PC-3 (cell line): ENCODE measurements around the gene RGS11. TPM values are rescaled to one million over a fixed set of nuclear protein-coding genes. Genes with fewer than 3 reads are reported as not detected.

Experiments
- ATAC-seq: fragments of 200-7000 bp; cut with Tn5 transposase; 2 replicates; pipeline ENCODE4 v1.9.1; 2020; ENCODE audit warnings: mild to moderate bottlenecking, moderate library complexity
- BruUV-seq: library from RNA; stranded (reverse); fragments of 400-500 nt; replicated peaks from 2 replicates; lab custom pipeline; 2021; lab: Mats Ljungman, UMichigan
- CTCF ChIA-PET: fragments of 300-600 bp; sonication (Branson Sonifier 250); formaldehyde crosslinking; loops from one replicate; lab custom pipeline; 2022; ENCODE audit warnings: antibody characterized with exemption; lab: Charles Lee
- POLR2A ChIA-PET: fragments of 300-600 bp; sonication (Branson Sonifier 250); formaldehyde crosslinking; loops from one replicate; lab custom pipeline; 2022; ENCODE audit warnings: antibody characterized with exemption; ENCODE audit not compliant: unreplicated experiment; lab: Charles Lee
- DNase-seq: peaks from one replicate; pipeline ENCODE4 v3.0.0-alpha.2; 2015
- H2AFZ ChIP-seq: fragments of 300-600 bp; sonication (generic); 2 replicates; pipeline ENCODE4 v1.6.0; 2016; ENCODE audit warnings: antibody characterized with exemption, low read length
- H3F3A ChIP-seq: fragments of 300-600 bp; sonication (generic); one replicate; pipeline ENCODE4 v1.6.0; 2017; ENCODE audit warnings: antibody characterized with exemption, low read length, control low read depth, mild to moderate bottlenecking; ENCODE audit not compliant: unreplicated experiment
- H3K27ac ChIP-seq: fragments of 300-600 bp; sonication (generic); 2 replicates; pipeline ENCODE4 v1.5.1; 2016; ENCODE audit warnings: mild to moderate bottlenecking, low read length
- H3K27me3 ChIP-seq: fragments of 300-600 bp; sonication (generic); 2 replicates; pipeline ENCODE4 v1.6.1; 2016; ENCODE audit warnings: low read length, mixed read lengths
- H3K36me3 ChIP-seq: fragments of 300-600 bp; sonication (generic); 2 replicates; pipeline ENCODE4 v1.6.1; 2016; ENCODE audit warnings: low read depth, mixed run types, low read length, mixed read lengths
- H3K4me1 ChIP-seq: fragments of 300-600 bp; sonication (generic); 2 replicates; pipeline ENCODE4 v1.5.1; 2016; ENCODE audit warnings: low read length; ENCODE audit not compliant: insufficient read depth
- H3K4me2 ChIP-seq: fragments of 300-600 bp; sonication (generic); 2 replicates; pipeline ENCODE4 v1.6.0; 2016; ENCODE audit warnings: low read length
- H3K4me3 ChIP-seq: fragments of 300-600 bp; sonication (generic); 2 replicates; pipeline ENCODE4 v1.5.1; 2016; ENCODE audit warnings: mild to moderate bottlenecking, low read length, mixed read lengths
- H3K79me2 ChIP-seq: fragments of 300-600 bp; sonication (generic); 2 replicates; pipeline ENCODE4 v1.6.1; 2017; ENCODE audit warnings: low read length, mixed read lengths
- H3K9ac ChIP-seq: fragments of 300-600 bp; sonication (generic); 2 replicates; pipeline ENCODE4 v1.6.0; 2016; ENCODE audit warnings: mild to moderate bottlenecking, low read length
- H3K9me2 ChIP-seq: fragments of 300-600 bp; sonication (generic); replicated peaks from 2 replicates; pipeline ENCODE4 v1.6.1; 2016; ENCODE audit warnings: mixed run types, low read length, mixed read lengths
- H3K9me3 ChIP-seq: fragments of 300-600 bp; sonication (generic); 2 replicates; pipeline ENCODE4 v1.6.1; 2016; ENCODE audit warnings: low read length, mixed read lengths
- H4K20me1 ChIP-seq: fragments of 300-600 bp; sonication (generic); 2 replicates; pipeline ENCODE4 v1.6.1; 2016; ENCODE audit warnings: low read length, mixed read lengths
- CTCF ChIP-seq: fragments of 300-600 bp; sonication (generic); conservative IDR thresholded peaks from 2 replicates; pipeline ENCODE4 v1.5.1; 2017; ENCODE audit warnings: antibody characterized with exemption, low read depth, mild to moderate bottlenecking, low read length
- EZH2 ChIP-seq: fragments of 300-600 bp; sonication (generic); IDR thresholded peaks from one replicate; pipeline ENCODE4 v1.6.1; 2017; ENCODE audit warnings: antibody characterized with exemption, mild to moderate bottlenecking, low read length; ENCODE audit not compliant: unreplicated experiment
- EZH2phosphoT487 ChIP-seq: fragments of 300-600 bp; sonication (generic); IDR thresholded peaks from 2 replicates; pipeline ENCODE4 v1.6.1; 2018; ENCODE audit warnings: mild to moderate bottlenecking, antibody characterized with exemption, low read length, borderline replicate concordance
- intact Hi-C: fragments of 100-400 bp; cut with micrococcal nuclease; formaldehyde crosslinking; loops from 2 replicates; pipeline ENCODE4 v1.9.0; 2023
- total RNA-seq: library from RNA; depleted of rRNA; stranded (reverse); fragments of >200 nt; gene quantifications from 2 replicates; pipeline ENCODE4 v1.2.3, GENCODE V29; 2014

The RGS11 gene
- total RNA-seq, 1 experiment from 2014 or later: 1.2 TPM

DNA sequence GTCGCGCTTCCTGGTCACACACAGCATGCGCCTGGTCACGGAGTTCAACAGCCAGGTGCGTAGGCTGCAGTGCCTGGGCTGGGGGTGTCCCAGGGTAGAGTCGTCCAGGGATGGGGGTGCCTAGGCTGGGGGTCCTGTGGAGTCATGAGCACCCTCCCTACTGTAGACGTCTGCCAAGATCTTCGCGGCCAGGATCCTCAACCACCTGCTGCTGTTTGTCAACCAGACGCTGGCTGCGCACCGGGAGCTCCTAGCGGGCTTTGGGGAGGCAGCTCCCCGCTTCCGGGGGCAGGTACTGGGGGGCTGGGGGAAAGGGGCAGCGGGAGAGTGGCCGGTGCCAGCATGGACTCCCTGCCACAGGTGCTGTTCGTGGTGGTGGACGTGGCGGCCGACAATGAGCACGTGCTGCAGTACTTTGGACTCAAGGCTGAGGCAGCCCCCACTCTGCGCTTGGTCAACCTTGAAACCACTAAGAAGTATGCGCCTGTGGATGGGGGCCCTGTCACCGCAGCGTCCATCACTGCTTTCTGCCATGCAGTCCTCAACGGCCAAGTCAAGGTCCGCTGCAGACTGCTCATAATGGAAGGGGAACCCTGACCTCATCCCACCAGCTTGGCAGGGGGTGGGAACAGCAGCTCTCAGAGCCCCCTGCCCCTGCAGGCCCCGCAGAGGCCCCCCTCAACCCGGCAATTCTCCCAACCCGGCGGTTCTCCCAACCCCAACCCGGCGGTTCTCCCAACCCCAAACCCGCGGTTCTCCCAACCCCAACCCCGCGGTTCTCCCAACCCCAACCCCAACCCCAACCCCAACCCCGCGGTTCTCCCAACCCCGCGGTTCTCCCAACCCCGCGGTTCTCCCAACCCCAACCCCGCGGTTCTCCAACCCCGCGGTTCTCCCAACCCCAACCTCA, 9.7 kb upstream of the RGS11 start:
- intact Hi-C loops: no loop called here
- Histone ChIP-seq H3K4me3 (no peak overlapping the region), H3K27ac (no peak overlapping the region), H2AFZ (no peak overlapping the region), H3K4me1 (no peaks in the 10 kb centered on the region), H3K79me2 (no peaks in the 10 kb centered on the region), H3K9me3 (no peaks in the 10 kb centered on the region), H3K27me3 (peaks cover 11% of the 10 kb centered on the region), H3F3A (no peaks in the 10 kb centered on the region), H3K9ac (no peak overlapping the region), H3K9me2 (no peaks in the 10 kb centered on the region), H4K20me1 (no peaks in the 10 kb centered on the region), H3K36me3 (no peaks in the 10 kb centered on the region; the same call in 1 of the 2 replicates), H3K4me2 (no peak overlapping the region)
- ChIA-PET CTCF (no interaction called here), POLR2A (no interaction called here)
- TF ChIP-seq EZH2 (no peak), EZH2phosphoT487 (no peak), CTCF (no peak)
- DNase-seq (no peak), ATAC-seq (no peak)
- no TSS peak for BruUV-seq

GRCh38 chr16:284204-285120, 8.7 kb upstream of the RGS11 start:
- intact Hi-C loops: no loop called here
- Histone ChIP-seq H3K4me2 (no peak overlapping the region), H3F3A (no peaks in the 10 kb centered on the region), H2AFZ (no peak overlapping the region), H3K9me2 (no peaks in the 10 kb centered on the region), H3K27me3 (peaks cover 11% of the 10 kb centered on the region), H3K4me3 (no peak overlapping the region), H3K36me3 (no peaks in the 10 kb centered on the region; the same call in 1 of the 2 replicates), H3K9me3 (no peaks in the 10 kb centered on the region), H3K9ac (no peak overlapping the region), H3K79me2 (no peaks in the 10 kb centered on the region), H4K20me1 (no peaks in the 10 kb centered on the region), H3K4me1 (no peaks in the 10 kb centered on the region), H3K27ac (no peak overlapping the region)
- no peak for DNase-seq
- ATAC-seq: no peak
- TF ChIP-seq EZH2: no peak
- no TSS peak for BruUV-seq
- ChIA-PET CTCF (no interaction called here), POLR2A (no interaction called here)

- Histone ChIP-seq H3K27me3 (peaks cover 11% of the 10 kb centered on the region), H3K27ac (no peak within 1 kb of the TSS), H3K9me2 (no peaks in the 10 kb centered on the region), H4K20me1 (no peaks in the 10 kb centered on the region), H3K79me2 (no peaks in the 10 kb centered on the region), H3K4me1 (no peaks in the 10 kb centered on the region), H3K4me2 (no peak within 1 kb of the TSS), H3F3A (no peaks in the 10 kb centered on the region), H3K4me3 (no peak within 1 kb of the TSS), H3K9ac (no peak within 1 kb of the TSS), H3K9me3 (no peaks in the 10 kb centered on the region), H2AFZ (no peak within 1 kb of the TSS), H3K36me3 (no peaks in the 10 kb centered on the region; the same call in 1 of the 2 replicates)
- POLR2A ChIA-PET: no interaction called here
- ATAC-seq (no peak), DNase-seq (no peak)
- TF ChIP-seq EZH2 (no peak), EZH2phosphoT487 (no peak), CTCF (no peak)
- CTCF ChIA-PET: no interaction called here
- BruUV-seq: no TSS peak
- intact Hi-C loops: no loop called here
These were observed 7.5 kb upstream of the RGS11 start, which contains the start of gene PDIA2 for GRCh38 chr16:283033-283805. Gene PDIA2 (plus strand): TSS chr16:283164. CDS start chr16:283170, 6 bp downstream.
